ENCODE results near the gene MICAL3.

DNA sequence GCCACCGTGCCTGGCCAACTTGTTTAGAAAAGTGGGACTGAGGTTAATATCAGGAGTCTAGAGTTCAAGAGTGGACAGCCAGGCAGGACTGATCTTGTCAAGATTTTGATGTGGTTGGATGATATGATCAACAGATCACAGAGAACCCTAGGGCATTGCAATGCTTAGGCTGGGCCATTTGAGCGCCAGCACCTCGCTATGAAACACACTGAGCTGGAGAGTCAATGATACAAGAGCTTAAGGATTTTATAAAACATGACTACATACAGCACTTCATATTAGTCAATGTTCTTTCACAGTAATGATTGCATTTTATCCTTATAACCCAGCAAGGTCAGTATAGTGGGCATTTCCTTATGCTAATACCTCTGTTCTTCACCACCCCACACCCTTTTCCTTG, 38.1 kb upstream of the MICAL3 start:
- TF ChIP-seq, protein P1, sequence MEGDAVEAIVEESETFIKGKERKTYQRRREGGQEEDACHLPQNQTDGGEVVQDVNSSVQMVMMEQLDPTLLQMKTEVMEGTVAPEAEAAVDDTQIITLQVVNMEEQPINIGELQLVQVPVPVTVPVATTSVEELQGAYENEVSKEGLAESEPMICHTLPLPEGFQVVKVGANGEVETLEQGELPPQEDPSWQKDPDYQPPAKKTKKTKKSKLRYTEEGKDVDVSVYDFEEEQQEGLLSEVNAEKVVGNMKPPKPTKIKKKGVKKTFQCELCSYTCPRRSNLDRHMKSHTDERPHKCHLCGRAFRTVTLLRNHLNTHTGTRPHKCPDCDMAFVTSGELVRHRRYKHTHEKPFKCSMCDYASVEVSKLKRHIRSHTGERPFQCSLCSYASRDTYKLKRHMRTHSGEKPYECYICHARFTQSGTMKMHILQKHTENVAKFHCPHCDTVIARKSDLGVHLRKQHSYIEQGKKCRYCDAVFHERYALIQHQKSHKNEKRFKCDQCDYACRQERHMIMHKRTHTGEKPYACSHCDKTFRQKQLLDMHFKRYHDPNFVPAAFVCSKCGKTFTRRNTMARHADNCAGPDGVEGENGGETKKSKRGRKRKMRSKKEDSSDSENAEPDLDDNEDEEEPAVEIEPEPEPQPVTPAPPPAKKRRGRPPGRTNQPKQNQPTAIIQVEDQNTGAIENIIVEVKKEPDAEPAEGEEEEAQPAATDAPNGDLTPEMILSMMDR (IDR thresholded peaks at IDR 0.05), result no peak
- TF ChIP-seq, protein P2, sequence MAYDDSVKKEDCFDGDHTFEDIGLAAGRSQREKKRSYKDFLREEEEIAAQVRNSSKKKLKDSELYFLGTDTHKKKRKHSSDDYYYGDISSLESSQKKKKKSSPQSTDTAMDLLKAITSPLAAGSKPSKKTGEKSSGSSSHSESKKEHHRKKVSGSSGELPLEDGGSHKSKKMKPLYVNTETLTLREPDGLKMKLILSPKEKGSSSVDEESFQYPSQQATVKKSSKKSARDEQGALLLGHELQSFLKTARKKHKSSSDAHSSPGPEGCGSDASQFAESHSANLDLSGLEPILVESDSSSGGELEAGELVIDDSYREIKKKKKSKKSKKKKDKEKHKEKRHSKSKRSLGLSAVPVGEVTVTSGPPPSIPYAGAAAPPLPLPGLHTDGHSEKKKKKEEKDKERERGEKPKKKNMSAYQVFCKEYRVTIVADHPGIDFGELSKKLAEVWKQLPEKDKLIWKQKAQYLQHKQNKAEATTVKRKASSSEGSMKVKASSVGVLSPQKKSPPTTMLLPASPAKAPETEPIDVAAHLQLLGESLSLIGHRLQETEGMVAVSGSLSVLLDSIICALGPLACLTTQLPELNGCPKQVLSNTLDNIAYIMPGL (CRISPR knock-in tag; IDR thresholded peaks at IDR 0.05; ENCODE audit: borderline replicate concordance), result no peak
- no peak for TF ChIP-seq NR3C1 (IDR thresholded peaks at IDR 0.05)
